C4-2B (cell line): ENCODE measurements around the gene TPP1.

Experiments used
- H3K27ac ChIP-seq: fragments of 450-650 bp; 2 replicates; pipeline ENCODE4 v1.5.1; 2017
- ZFX ChIP-seq: fragments of 450-650 bp; IDR thresholded peaks from 2 replicates; pipeline ENCODE4 v1.6.1; 2017
- TF ChIP-seq, protein P1 (sequence below): fragments of 450-650 bp; conservative IDR thresholded peaks from 2 replicates; pipeline ENCODE4 v1.5.1; 2017; ENCODE audit warnings: mild to moderate bottlenecking

Gene TPP1

DNA sequence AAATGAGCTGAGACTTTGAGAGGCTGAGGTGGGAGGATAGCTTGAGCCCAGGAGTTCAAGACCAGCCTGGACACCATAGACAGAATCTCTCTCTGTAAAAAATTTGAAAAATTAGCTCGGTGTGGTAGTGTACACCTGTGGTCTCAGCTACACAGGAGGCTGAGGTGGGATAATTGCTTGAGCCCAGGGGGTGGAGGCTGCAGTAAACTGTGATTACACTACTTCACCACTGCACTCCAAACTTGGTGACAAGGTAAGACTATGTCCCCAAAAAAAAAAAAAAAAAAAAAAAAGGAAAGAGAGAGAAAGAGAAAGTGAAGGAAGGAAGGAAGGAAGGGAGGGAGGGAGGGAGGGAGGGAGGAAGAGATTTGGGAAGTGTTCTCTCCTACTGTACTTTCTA is 41.1 kb downstream of the TPP1 start:
- H3K27ac ChIP-seq: no peak overlapping the region
- TF ChIP-seq ZFX: no peak
- TF ChIP-seq, protein P1, sequence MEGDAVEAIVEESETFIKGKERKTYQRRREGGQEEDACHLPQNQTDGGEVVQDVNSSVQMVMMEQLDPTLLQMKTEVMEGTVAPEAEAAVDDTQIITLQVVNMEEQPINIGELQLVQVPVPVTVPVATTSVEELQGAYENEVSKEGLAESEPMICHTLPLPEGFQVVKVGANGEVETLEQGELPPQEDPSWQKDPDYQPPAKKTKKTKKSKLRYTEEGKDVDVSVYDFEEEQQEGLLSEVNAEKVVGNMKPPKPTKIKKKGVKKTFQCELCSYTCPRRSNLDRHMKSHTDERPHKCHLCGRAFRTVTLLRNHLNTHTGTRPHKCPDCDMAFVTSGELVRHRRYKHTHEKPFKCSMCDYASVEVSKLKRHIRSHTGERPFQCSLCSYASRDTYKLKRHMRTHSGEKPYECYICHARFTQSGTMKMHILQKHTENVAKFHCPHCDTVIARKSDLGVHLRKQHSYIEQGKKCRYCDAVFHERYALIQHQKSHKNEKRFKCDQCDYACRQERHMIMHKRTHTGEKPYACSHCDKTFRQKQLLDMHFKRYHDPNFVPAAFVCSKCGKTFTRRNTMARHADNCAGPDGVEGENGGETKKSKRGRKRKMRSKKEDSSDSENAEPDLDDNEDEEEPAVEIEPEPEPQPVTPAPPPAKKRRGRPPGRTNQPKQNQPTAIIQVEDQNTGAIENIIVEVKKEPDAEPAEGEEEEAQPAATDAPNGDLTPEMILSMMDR: no peak

DNA sequence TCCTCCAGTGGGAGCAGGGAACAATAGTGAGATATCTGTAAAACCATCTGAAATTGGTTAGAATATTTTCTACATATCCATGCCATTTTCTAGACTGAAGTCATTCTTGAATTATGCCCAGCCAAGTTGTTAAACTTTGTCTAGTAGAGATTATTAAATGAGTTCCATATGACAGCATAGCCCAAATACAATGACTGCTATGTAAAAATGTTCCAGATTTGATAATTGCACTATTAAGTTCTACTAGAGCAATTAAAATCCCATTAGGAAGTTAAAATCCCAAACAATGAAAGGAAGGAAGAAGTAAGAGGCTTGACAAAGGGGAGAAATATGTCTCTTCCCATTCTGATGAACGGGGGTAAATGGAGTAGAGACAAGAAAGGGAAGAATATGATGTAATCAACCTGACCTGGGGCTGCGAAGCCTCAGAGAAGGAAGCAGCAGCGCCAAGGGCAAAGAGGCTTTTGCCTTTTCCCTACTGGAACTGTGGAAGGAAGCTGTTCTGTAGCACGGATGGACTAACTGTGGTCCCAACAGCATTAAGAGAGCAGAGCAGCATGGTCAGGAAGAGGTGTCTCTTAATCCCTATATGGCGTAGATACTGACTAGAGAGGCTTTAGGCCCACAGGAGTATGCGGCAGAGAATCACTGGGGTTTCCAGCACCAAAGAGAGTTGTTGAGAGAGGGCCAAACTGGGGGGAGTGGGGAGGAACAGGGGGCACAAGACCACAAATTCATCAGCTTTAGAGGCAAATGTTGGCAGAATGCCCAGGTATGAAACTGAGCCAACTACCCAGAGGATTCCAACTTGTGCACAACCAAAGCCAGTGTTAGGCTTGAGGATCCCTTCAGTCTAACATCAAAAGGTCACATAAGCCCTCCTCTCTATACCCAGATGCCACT is 42.5 kb downstream of the TPP1 start:
- TF ChIP-seq, protein P1: no peak
- no peak for TF ChIP-seq ZFX
- H3K27ac ChIP-seq: no peak overlapping the region

DNA sequence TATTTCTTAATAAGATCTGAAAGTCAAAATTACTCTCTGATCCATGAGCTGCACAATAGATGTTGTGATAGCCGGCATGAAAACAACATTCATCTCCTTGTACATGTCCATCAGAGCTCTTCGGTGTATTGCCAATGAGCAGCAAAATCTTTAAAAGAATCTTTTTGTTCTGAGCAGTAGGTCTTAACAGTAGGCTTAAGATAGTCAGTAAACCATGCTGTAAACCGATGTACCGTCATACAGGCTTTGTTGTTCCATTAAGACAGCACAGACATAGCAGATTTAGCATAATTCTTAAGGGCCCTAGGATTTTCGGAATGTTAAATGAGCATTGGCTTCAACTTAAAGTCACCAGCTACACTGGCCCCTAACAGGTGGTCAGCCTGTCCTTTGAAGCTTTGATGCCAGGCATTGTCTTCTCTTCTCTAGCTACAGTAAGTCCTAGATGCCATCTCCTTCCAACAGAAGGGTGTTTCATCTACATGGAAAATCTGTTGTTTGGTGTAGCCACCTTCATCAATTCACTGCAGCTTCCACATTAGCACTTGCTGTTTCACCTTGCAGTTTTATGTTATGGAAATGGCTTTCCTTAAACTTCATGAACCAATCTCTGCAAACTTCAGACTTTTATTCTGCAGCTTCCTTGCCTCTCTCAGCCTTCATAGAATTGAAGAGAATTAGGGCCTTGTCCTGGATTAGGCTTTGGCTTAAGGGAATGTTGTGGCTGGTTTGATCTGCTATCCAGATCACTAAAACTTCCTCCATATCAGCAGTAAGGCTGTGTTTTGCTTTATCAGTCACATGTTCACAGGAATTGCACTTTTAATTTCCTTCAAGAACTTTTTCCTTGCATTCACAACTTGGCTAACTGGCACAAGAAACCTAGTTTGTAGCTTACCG is 44.2 kb downstream of the TPP1 start:
- TF ChIP-seq ZFX: no peak
- TF ChIP-seq, protein P1: no peak
- H3K27ac ChIP-seq: no peak overlapping the region

DNA sequence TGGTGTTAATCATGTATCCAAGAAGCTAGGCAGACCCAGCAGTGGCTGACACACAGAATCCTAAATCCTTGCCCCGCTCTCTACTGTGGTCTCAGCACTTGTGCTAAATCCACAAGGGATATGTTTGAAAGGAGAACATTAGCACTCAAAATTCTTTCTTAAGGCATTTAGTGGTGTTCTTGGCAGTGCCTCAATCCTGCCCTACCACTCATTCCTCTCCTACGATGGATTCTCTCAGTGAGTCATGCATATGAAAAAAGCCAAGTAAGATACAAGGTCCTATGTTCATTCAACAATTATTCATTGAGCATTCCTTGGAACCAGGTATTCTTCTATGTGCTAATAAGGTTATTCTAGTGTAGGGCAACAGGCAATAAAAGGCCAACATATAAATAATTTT is 47.0 kb downstream of the TPP1 start:
- H3K27ac ChIP-seq: no peak overlapping the region
- TF ChIP-seq, protein P1: no peak
- TF ChIP-seq ZFX: no peak

DNA sequence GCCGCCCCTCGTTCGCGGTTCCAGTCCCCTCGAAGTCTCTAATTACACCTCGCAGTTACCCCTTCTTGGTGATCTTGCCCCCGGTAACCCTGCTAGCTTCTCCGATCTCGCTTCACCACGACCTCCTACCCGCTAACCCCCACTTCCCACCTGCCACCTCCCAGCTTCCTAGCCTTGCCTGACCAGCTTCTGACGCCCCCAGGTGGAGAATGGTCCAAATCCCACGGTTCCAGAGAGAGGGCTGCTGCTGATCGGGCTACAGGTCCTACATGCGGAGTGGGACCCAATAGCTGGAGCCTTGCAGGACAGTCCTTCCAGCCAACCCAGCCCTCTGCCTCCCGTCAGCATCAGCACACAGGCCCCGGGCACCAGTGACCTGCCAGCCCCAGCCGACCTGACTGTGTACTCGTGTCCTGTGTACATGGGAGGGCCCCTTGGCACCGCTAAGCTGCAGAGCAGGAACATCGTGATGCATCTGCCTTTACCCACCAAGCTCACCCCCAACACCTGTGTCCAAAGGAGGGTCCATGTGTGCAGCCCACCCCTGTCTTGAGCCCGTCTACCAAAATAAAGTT is 47.7 kb downstream of the TPP1 start:
- TF ChIP-seq, protein P1: no peak
- no peak for TF ChIP-seq ZFX
- no peak overlapping the region for H3K27ac ChIP-seq

DNA sequence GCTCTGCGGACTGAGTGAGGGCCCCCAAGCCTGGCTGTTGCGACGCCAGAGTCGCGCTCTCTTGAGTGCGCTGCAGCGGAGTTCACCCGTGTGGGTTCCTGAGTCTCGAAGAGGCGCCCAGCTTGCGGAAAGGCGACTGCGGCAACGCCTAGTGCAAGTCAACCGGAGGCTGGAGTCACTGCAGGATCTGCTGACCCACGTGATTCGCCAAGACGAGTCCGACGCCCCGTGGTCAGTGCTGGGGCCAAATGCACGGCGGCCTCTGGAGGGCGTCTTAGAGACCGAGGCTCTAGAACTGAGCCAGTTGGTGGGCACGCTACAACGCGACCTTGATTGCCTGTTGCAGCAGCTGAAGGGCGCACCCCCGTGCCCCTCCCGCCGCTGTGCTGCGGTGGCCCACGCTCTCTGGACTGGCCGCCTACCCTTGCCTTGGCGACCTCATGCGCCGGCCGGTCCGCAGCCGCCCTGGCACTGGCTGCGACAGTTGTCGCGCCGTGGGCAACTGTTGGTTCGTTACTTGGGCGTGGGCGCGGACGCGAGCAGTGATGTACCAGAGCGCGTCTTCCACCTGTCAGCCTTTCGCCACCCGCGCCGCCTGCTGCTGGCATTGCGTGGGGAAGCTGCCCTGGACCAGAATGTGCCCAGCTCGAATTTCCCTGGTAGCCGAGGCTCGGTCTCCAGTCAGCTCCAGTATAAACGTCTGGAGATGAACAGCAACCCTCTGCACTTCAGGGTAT is 48.4 kb downstream of the TPP1 start:
- TF ChIP-seq ZFX: no peak
- TF ChIP-seq, protein P1: no peak

More for the DNA sequence above, 48.4 kb downstream of the TPP1 start:
- H3K27ac ChIP-seq: no peak overlapping the region; the same call in 1 of the 2 replicates
